GM06990 (cell line): Measurements from ENCODE around the gene PPM1D.
"Not testable (repeated sequence)": the region's sequence is repeated elsewhere in the genome, so short reads cannot be mapped to it uniquely, and the experiment has no call there.

Source experiments
- DNase-seq: peaks from one replicate; pipeline ENCODE4 v3.0.0-alpha.2; 2011; ENCODE audit not compliant: insufficient read length; ENCODE audit errors: extremely low read depth
- H3K27me3 ChIP-seq: replicated peaks from 2 replicates; pipeline ENCODE4 v1.6.0; 2011; ENCODE audit warnings: low read length; ENCODE audit not compliant: control insufficient read depth, insufficient read depth
- H3K36me3 ChIP-seq: 2 replicates; pipeline ENCODE4 v1.5.1; 2011; ENCODE audit warnings: low read length; ENCODE audit not compliant: control insufficient read depth, insufficient read depth
- H3K4me3 ChIP-seq: replicated peaks from 2 replicates; pipeline ENCODE4 v1.5.1; 2011; ENCODE audit warnings: low read depth, mild to moderate bottlenecking, control low read depth, low read length
- CTCF ChIP-seq: IDR thresholded peaks from 2 replicates; pipeline ENCODE4 v1.5.1; 2011; ENCODE audit warnings: low read length, control low read depth, mild to moderate bottlenecking, inconsistent platforms; ENCODE audit not compliant: insufficient read depth, poor library complexity, severe bottlenecking

The PPM1D gene

GRCh38 chr17:60585887-60586286 lies 14.1 kb upstream of the PPM1D start:
- DNase-seq, result no peak
- Histone ChIP-seq H3K27me3 (no peaks in the 10 kb centered on the region), H3K36me3 (no peaks in the 10 kb centered on the region), H3K4me3 (no peak overlapping the region)
- no peak for TF ChIP-seq CTCF

GRCh38 chr17:60586288-60586974 lies 13.6 kb upstream of the PPM1D start:
- Histone ChIP-seq H3K36me3 (no peaks in the 10 kb centered on the region), H3K4me3 (no peak overlapping the region), H3K27me3 (no peaks in the 10 kb centered on the region)
- peak; percentile 43 for TF ChIP-seq CTCF
- DNase-seq, result no peak

GRCh38 chr17:60590070-60590469 lies 9.9 kb upstream of the PPM1D start:
- H3K4me3 ChIP-seq, result no peak overlapping the region
- no peaks in the 10 kb centered on the region for H3K27me3 ChIP-seq
- no peak for DNase-seq
- H3K36me3 ChIP-seq, result no peaks in the 10 kb centered on the region
- no peak for TF ChIP-seq CTCF

- no peak for DNase-seq
- no peak for TF ChIP-seq CTCF
- no peaks in the 10 kb centered on the region for H3K27me3 ChIP-seq
- no peak overlapping the region for H3K4me3 ChIP-seq
- H3K36me3 ChIP-seq, result no peaks in the 10 kb centered on the region
Measured at GRCh38 chr17:60592750-60593149, 7.2 kb upstream of the PPM1D start.

GRCh38 chr17:60593441-60594036 lies 6.5 kb upstream of the PPM1D start:
- H3K36me3 ChIP-seq, H3K27me3 ChIP-seq, DNase-seq, H3K4me3 ChIP-seq: not testable (repeated sequence)

GRCh38 chr17:60594170-60594569 lies 5.8 kb upstream of the PPM1D start:
- H3K36me3 ChIP-seq, H3K27me3 ChIP-seq, H3K4me3 ChIP-seq, DNase-seq: not testable (repeated sequence)

- TF ChIP-seq CTCF, result no peak
- Histone ChIP-seq H3K4me3 (no peak overlapping the region), H3K27me3 (no peaks in the 10 kb centered on the region), H3K36me3 (no peaks in the 10 kb centered on the region)
- DNase-seq, result no peak
Measured at GRCh38 chr17:60594734-60595133, 5.3 kb upstream of the PPM1D start.
